ENCODE measurements around the gene INPP4A.

GRCh38 chr2:98615481-98615880 lies 170.8 kb downstream of the INPP4A start:
- TF ChIP-seq, protein P1, sequence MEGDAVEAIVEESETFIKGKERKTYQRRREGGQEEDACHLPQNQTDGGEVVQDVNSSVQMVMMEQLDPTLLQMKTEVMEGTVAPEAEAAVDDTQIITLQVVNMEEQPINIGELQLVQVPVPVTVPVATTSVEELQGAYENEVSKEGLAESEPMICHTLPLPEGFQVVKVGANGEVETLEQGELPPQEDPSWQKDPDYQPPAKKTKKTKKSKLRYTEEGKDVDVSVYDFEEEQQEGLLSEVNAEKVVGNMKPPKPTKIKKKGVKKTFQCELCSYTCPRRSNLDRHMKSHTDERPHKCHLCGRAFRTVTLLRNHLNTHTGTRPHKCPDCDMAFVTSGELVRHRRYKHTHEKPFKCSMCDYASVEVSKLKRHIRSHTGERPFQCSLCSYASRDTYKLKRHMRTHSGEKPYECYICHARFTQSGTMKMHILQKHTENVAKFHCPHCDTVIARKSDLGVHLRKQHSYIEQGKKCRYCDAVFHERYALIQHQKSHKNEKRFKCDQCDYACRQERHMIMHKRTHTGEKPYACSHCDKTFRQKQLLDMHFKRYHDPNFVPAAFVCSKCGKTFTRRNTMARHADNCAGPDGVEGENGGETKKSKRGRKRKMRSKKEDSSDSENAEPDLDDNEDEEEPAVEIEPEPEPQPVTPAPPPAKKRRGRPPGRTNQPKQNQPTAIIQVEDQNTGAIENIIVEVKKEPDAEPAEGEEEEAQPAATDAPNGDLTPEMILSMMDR (optimal IDR thresholded peaks at IDR 0.05 in 1 of 3, IDR thresholded peaks at IDR 0.05 in 1 of 3, conservative IDR thresholded peaks at IDR 0.05 in 1 of 3; ENCODE audit: extremely low read depth in 1 of 3, insufficient read depth in 2 of 3, low read length in 3 of 3): peak in 2 of 3 experiments; percentile 17 to 22
- no peak for TF ChIP-seq EZH2 (IDR thresholded peaks at IDR 0.05; ENCODE audit: low read length)
